Suprapubic skin (tissue), 4 donors: ENCODE measurements around the gene C4orf51. TPM values are rescaled to one million over a fixed set of nuclear protein-coding genes. Genes with fewer than 3 reads are reported as not detected.

Experiments used
- DNase-seq, 2 donors: peaks; one replicate each; pipeline ENCODE4 v3.0.0-alpha.2; 2019; ENCODE audit warnings: low spot score in 2 of 2
- H3K27ac ChIP-seq: fragments of 200-600 bp; sonication (generic); one replicate; pipeline ENCODE4 v1.5.1; 2019
- H3K27me3 ChIP-seq: fragments of 200-600 bp; sonication (generic); one replicate; pipeline ENCODE4 v1.5.1; 2019
- H3K36me3 ChIP-seq: fragments of 200-600 bp; sonication (generic); one replicate; pipeline ENCODE4 v1.5.1; 2019
- H3K4me1 ChIP-seq: fragments of 200-600 bp; sonication (generic); one replicate; pipeline ENCODE4 v1.5.1; 2019
- H3K4me3 ChIP-seq: fragments of 200-600 bp; sonication (generic); one replicate; pipeline ENCODE4 v1.5.1; 2019; ENCODE audit warnings: mild to moderate bottlenecking
- H3K9me3 ChIP-seq: fragments of 200-600 bp; sonication (generic); one replicate; pipeline ENCODE4 v1.5.1; 2019
- EP300 ChIP-seq: sonication (generic); formaldehyde crosslinking; IDR thresholded peaks from one replicate; pipeline ENCODE4 v1.6.1; 2017; ENCODE audit warnings: antibody characterized with exemption
- POLR2A ChIP-seq, 2 donors: fragments of 450-650 bp; IDR thresholded peaks; one replicate each; pipeline ENCODE4 v1.6.1; 2017; ENCODE audit warnings: antibody characterized with exemption in 2 of 2, mild to moderate bottlenecking in 2 of 2, moderate library complexity in 2 of 2
- POLR2AphosphoS5 ChIP-seq, 3 donors: sonication (generic); formaldehyde crosslinking; IDR thresholded peaks; one replicate each; pipeline ENCODE4 v1.6.1; 2017; ENCODE audit warnings: antibody characterized with exemption in 3 of 3
- WGBS: methylation state at CpG from one replicate; pipeline ENCODE4 v1.1.5; 2018; 5-methylcytosine and 5-hydroxymethylcytosine counted together
- total RNA-seq, 4 donors: library from RNA; depleted of rRNA; stranded (reverse); fragments of >200 nt; gene quantifications; one replicate each; pipeline ENCODE4 v1.1.0, GENCODE V29; 2016
- TF ChIP-seq, protein P1 (sequence below), 2 donors: fragments of 200-600 bp in 1 of 2; fragments of 450-650 bp in 1 of 2; sonication (generic) in 1 of 2; IDR thresholded peaks; one replicate each; pipeline ENCODE4 v1.5.1; 2016 to 2019; ENCODE audit warnings: antibody characterized with exemption in 2 of 2, mild to moderate bottlenecking in 1 of 2, moderate library complexity in 1 of 2

The C4orf51 gene
- total RNA-seq, 4 donors from 2014 or later, result not detected

DNA sequence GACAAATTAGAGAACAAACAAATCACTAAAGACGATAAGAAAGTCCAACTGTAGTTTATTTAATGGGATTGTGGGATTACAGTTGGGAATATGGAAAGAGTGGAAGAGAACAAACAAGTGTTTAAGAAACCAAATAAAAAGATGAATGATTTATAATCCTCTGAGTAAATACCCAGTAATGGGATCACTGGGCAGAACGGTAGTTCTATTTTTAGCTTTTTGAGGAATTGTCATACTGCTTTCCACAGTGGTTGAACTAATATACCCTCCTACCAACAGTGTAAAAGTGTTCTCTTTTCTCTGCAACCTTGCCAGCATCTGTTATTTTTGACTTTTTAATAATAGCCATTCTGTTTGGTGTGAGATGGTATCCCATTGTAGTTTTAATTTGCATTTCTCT, 15.0 kb downstream of the C4orf51 start:
- Histone ChIP-seq H3K27me3 (no peaks in the 10 kb centered on the region), H3K27ac (no peak overlapping the region), H3K9me3 (no peaks in the 10 kb centered on the region), H3K4me1 (no peaks in the 10 kb centered on the region), H3K36me3 (no peaks in the 10 kb centered on the region), H3K4me3 (no peak overlapping the region)
- 47% methylated on average over 2 of the region's 2 CpGs for WGBS
- DNase-seq, result no peak
- no peak for TF ChIP-seq POLR2AphosphoS5 (IDR thresholded peaks at IDR 0.05)
- TF ChIP-seq, protein P1, sequence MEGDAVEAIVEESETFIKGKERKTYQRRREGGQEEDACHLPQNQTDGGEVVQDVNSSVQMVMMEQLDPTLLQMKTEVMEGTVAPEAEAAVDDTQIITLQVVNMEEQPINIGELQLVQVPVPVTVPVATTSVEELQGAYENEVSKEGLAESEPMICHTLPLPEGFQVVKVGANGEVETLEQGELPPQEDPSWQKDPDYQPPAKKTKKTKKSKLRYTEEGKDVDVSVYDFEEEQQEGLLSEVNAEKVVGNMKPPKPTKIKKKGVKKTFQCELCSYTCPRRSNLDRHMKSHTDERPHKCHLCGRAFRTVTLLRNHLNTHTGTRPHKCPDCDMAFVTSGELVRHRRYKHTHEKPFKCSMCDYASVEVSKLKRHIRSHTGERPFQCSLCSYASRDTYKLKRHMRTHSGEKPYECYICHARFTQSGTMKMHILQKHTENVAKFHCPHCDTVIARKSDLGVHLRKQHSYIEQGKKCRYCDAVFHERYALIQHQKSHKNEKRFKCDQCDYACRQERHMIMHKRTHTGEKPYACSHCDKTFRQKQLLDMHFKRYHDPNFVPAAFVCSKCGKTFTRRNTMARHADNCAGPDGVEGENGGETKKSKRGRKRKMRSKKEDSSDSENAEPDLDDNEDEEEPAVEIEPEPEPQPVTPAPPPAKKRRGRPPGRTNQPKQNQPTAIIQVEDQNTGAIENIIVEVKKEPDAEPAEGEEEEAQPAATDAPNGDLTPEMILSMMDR (IDR thresholded peaks at IDR 0.05), result no peak
- TF ChIP-seq EP300, result no peak
- TF ChIP-seq POLR2A (IDR thresholded peaks at IDR 0.05), result no peak

DNA sequence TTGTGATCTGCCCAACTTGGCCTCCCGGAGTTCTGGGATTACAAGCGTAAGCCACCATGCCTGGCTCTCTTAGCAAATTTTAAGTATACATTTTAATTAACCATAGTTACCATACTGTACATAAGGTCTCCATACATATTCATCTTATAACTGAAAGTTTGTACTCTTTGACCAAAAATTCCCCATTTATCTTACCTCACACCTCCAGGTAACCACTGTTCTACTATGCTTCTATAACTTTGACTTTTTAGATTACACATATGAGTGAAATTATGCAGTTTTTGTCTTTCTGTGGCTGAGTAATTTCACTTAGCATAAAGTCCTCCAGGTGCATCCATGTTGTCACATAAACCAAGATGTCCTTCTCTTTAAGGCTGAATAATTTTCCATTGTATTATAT, 17.4 kb downstream of the C4orf51 start:
- 98% methylated on average over 2 of the region's 2 CpGs for whole genome bisulfite sequencing
- no peak for DNase-seq

DNA sequence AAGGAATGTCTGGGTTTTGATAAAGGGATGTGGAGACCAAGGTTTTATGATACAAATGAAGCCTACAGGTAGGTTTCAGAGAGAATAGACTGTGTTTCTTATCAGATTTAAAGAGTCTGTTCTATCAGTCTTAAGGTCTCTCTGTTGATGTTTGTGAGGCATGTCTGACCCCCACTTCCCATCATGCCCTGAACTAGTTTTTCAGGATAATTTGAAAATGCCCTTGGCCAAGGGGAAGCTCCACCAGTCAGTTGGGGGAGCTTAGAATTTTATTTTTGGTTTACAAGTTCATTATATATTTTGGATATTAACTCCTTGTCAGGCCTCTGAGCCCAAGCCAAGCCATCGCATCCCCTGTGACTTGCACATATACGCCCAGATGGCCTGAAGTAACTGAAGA, 18.6 kb downstream of the C4orf51 start:
- no peaks in the 10 kb centered on the region for H3K27me3 ChIP-seq
- TF ChIP-seq POLR2AphosphoS5 (IDR thresholded peaks at IDR 0.05) (no peak), EP300 (no peak), POLR2A (IDR thresholded peaks at IDR 0.05) (no peak)
- TF ChIP-seq, protein P1 (IDR thresholded peaks at IDR 0.05), result no peak
- WGBS, result 96% methylated on average over 2 of the region's 2 CpGs
- DNase-seq, result no peak
- H3K4me3 ChIP-seq, result no peak overlapping the region
- H3K27ac ChIP-seq, result no peak overlapping the region
- H3K9me3 ChIP-seq, result no peaks in the 10 kb centered on the region
- H3K4me1 ChIP-seq, result peaks cover 2% of the 10 kb centered on the region
- H3K36me3 ChIP-seq, result no peaks in the 10 kb centered on the region

More for the DNA sequence above, 17.4 kb downstream of the C4orf51 start:
- H3K27ac ChIP-seq, result no peak overlapping the region
- H3K27me3 ChIP-seq, result no peaks in the 10 kb centered on the region
- TF ChIP-seq POLR2A (IDR thresholded peaks at IDR 0.05) (no peak), POLR2AphosphoS5 (IDR thresholded peaks at IDR 0.05) (no peak), EP300 (no peak)
- TF ChIP-seq, protein P1 (IDR thresholded peaks at IDR 0.05), result no peak
- H3K36me3 ChIP-seq, result no peaks in the 10 kb centered on the region
- H3K9me3 ChIP-seq, result no peaks in the 10 kb centered on the region
- no peak overlapping the region for H3K4me3 ChIP-seq
- H3K4me1 ChIP-seq, result no peaks in the 10 kb centered on the region

DNA sequence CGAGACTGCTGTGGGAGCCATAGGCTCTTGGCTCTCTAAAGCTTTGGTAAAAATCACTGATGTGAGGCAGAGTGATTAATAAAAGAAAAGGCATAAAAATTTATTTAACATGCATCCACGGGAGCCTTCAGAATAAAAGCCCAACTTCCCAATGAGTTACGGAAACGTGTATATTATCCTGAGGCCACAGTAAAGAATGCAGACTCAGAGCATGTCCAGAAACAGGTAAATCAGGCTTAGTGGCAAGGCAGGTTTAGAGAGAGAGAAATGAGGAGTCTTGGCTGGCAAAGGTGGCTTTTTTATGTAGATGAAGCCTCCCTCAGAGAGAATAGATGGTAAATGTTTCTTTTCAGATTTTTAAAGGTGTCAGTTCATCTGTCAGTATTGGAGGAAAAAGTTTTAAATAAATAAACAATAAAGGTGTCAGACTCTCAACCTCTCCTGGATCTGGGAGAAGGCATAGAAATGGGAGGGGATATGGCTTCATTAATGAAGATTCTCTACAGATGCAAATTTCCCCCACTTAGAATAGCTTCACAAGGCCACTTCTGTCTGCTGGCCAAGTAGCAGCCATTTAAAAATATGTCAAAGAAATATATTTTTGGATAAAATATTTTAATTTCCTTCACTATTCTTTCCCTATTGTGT, 24.0 kb downstream of the C4orf51 start:
- H3K27ac ChIP-seq, result no peak overlapping the region
- H3K27me3 ChIP-seq, result no peaks in the 10 kb centered on the region
- no peak overlapping the region for H3K4me3 ChIP-seq
- peaks cover 13% of the 10 kb centered on the region for H3K4me1 ChIP-seq
- H3K9me3 ChIP-seq, result no peaks in the 10 kb centered on the region
- H3K36me3 ChIP-seq, result no peaks in the 10 kb centered on the region
- WGBS, result 34% methylated on average over 4 of the region's 4 CpGs
- TF ChIP-seq EP300, result no peak
- no peak for TF ChIP-seq POLR2A (IDR thresholded peaks at IDR 0.05)
- TF ChIP-seq, protein P1 (IDR thresholded peaks at IDR 0.05), result no peak
- TF ChIP-seq POLR2AphosphoS5 (IDR thresholded peaks at IDR 0.05), result no peak
- DNase-seq, result no peak

DNA sequence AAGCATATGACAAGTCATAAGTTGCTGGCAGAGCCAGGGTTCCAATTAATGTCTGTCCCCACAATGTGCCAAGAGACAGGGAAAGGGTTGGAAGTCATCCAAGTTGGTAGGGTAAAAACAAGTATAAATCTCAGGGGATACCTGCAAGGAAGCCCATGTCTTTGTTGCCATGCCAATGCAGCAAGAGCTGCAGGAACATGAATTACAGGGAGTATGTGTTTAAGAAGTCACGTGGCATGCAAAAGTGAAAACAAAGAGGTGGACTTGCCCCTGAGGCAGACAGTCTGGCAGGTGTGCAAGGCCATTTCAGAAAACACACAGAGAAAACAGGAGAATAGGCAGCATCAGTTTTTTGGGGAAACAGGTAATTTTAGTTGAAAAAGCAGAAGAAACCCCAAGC, 29.4 kb downstream of the C4orf51 start:
- Histone ChIP-seq H3K36me3 (no peaks in the 10 kb centered on the region), H3K9me3 (no peaks in the 10 kb centered on the region), H3K27me3 (no peaks in the 10 kb centered on the region), H3K4me3 (no peak overlapping the region), H3K27ac (peak overlapping the region; percentile 20), H3K4me1 (peaks cover 17% of the 10 kb centered on the region)
- DNase-seq, result no peak
- TF ChIP-seq EP300 (no peak), POLR2A (IDR thresholded peaks at IDR 0.05) (no peak), POLR2AphosphoS5 (IDR thresholded peaks at IDR 0.05) (no peak)
- TF ChIP-seq, protein P1 (IDR thresholded peaks at IDR 0.05), result no peak
- 52% methylated on average over 1 of the region's 1 CpG for WGBS
